Prostate gland (tissue), 2 donors: ENCODE data around the gene TRPV6. TPM values are rescaled to one million over a fixed set of nuclear protein-coding genes. Genes with fewer than 3 reads are reported as not detected.
A peak's percentile ranks its signal among the peaks of the same experiment; 100 is the strongest.

ENCODE experiments used
- DNase-seq: peaks from one replicate; pipeline ENCODE4 v3.0.0-alpha.2; 2019; ENCODE audit warnings: low spot score
- H3K27ac ChIP-seq, 2 donors: fragments of 200-600 bp; sonication (generic); 2 replicates each; pipeline ENCODE4 v1.5.1; 2017 to 2019
- H3K27me3 ChIP-seq: fragments of 200-600 bp; sonication (generic); replicated peaks from 2 replicates; pipeline ENCODE4 v1.5.1; 2019; ENCODE audit not compliant: insufficient read depth
- H3K36me3 ChIP-seq, 2 donors: fragments of 200-600 bp; sonication (generic); 1 replicate in 1 of 2; 2 replicates in 1 of 2; pipeline versions ENCODE4 v1.5.1 to v1.8.1; 2017 to 2019
- H3K4me1 ChIP-seq: fragments of 200-600 bp; sonication (generic); replicated peaks from 2 replicates; pipeline ENCODE4 v1.5.1; 2019
- H3K4me3 ChIP-seq, 2 donors: fragments of 200-600 bp; sonication (generic); 2 replicates each; pipeline ENCODE4 v1.5.1; 2017 to 2019
- H3K9me3 ChIP-seq: fragments of 200-600 bp; sonication (generic); 2 replicates; pipeline ENCODE4 v1.5.1; 2017
- POLR2A ChIP-seq: fragments of 450-650 bp; IDR thresholded peaks from one replicate; pipeline ENCODE4 v1.6.1; 2016; ENCODE audit warnings: antibody characterized with exemption, mild to moderate bottlenecking
- POLR2AphosphoS5 ChIP-seq: sonication (generic); formaldehyde crosslinking; IDR thresholded peaks from one replicate; pipeline ENCODE4 v1.6.1; 2017; ENCODE audit warnings: antibody characterized with exemption
- WGBS: methylation state at CpG from one replicate; pipeline ENCODE4 v1.1.5; 2018; 5-methylcytosine and 5-hydroxymethylcytosine counted together
- intact Hi-C: fragments of 100-400 bp; cut with DNase I; formaldehyde crosslinking; loops from one replicate; pipeline ENCODE4 v1.14.2; 2022
- total RNA-seq, 2 donors: library from RNA; depleted of rRNA; stranded (reverse); fragments of >200 nt; gene quantifications; one replicate each; pipeline ENCODE4 v1.1.0, GENCODE V29; 2016
- TF ChIP-seq, protein P1 (sequence below), 4 experiments: fragments of 200-600 bp in 2 of 4; fragments of 450-650 bp in 2 of 4; sonication (generic) in 2 of 4; IDR thresholded peaks; 1 replicate in 3 of 4; 2 replicates in 1 of 4; pipeline ENCODE4 v1.5.1; 2016 to 2019; ENCODE audit warnings: antibody characterized with exemption in 4 of 4, mild to moderate bottlenecking in 2 of 4, moderate library complexity in 2 of 4

Gene TRPV6
- total RNA-seq, 2 donors from 2014 or later: 47.0 to 82.0 TPM

DNA sequence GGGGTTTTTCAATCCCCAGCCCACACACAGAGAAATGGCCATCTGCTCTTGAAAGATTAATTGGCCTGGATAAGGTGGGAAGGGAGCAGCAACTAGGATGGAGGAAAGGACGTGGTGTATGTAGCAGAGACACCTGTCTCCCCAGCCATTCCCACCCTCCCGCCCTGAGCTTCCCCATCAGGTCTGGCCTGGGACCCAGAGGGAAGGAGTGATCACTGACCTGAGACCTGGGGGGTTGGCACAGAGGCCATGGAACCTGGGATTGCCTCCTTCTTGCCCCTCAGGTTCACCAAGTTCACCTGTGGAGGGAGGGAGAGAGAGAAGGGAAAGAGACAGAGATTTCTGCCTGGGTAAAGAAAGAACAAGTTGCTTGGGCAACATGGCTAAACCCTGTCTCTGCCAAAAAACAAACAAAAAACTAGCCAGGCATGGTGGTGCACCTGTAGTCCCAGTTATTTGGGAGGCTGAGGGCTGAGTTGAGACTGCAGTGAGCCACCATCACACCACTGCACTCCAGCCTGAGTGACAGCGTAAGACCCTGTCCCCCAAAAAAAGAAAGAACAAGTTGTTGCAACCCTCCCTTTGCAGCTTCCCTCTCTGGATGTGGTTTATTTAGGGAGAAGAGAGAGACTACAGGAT lies 11.3 kb upstream of the TRPV6 start:
- no peaks in the 10 kb centered on the region for H3K9me3 ChIP-seq
- TF ChIP-seq POLR2A (no peak), POLR2AphosphoS5 (no peak)
- TF ChIP-seq, protein P1, sequence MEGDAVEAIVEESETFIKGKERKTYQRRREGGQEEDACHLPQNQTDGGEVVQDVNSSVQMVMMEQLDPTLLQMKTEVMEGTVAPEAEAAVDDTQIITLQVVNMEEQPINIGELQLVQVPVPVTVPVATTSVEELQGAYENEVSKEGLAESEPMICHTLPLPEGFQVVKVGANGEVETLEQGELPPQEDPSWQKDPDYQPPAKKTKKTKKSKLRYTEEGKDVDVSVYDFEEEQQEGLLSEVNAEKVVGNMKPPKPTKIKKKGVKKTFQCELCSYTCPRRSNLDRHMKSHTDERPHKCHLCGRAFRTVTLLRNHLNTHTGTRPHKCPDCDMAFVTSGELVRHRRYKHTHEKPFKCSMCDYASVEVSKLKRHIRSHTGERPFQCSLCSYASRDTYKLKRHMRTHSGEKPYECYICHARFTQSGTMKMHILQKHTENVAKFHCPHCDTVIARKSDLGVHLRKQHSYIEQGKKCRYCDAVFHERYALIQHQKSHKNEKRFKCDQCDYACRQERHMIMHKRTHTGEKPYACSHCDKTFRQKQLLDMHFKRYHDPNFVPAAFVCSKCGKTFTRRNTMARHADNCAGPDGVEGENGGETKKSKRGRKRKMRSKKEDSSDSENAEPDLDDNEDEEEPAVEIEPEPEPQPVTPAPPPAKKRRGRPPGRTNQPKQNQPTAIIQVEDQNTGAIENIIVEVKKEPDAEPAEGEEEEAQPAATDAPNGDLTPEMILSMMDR (IDR thresholded peaks at IDR 0.05): no peak
- no peak overlapping the region for H3K4me3 ChIP-seq
- 82% methylated on average over 3 of the region's 3 CpGs for WGBS
- DNase-seq: no peak
- H3K36me3 ChIP-seq: no peaks in the 10 kb centered on the region
- intact Hi-C loops: no loop called here
- no peaks in the 10 kb centered on the region for H3K27me3 ChIP-seq
- H3K4me1 ChIP-seq: peaks cover 8% of the 10 kb centered on the region
- H3K27ac ChIP-seq: peak overlapping the region; percentile 46 to 71

DNA sequence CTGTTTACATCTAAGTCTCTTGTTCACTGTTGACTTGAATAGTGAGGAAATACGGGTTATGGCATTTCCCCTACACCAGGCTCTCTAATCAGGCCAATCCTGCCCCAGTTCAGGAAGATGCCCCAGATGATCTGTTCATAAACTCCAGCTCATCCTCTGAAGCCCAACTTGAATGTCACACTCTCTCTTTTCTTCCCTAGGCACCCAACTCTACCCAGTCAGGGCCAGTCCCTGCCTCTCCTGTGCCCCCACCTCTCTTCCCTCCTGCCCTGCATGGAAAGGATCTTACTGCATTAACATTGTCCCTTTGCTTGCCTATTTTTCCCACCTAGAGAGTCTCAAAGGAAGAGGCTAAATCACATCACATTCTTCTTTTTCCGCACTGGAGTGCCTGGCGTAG lies 10.6 kb upstream of the TRPV6 start:
- intact Hi-C loops: no loop called here
- WGBS: 72% methylated on average over 3 of the region's 3 CpGs
- TF ChIP-seq, protein P1 (IDR thresholded peaks at IDR 0.05): no peak
- no peak for TF ChIP-seq POLR2A
- no peak for TF ChIP-seq POLR2AphosphoS5
- Histone ChIP-seq H3K27ac (peak overlapping the region; percentile 46 to 71), H3K4me3 (no peak overlapping the region), H3K27me3 (no peaks in the 10 kb centered on the region), H3K4me1 (peaks cover 8% of the 10 kb centered on the region), H3K36me3 (no peaks in the 10 kb centered on the region), H3K9me3 (no peaks in the 10 kb centered on the region)
- DNase-seq: no peak

DNA sequence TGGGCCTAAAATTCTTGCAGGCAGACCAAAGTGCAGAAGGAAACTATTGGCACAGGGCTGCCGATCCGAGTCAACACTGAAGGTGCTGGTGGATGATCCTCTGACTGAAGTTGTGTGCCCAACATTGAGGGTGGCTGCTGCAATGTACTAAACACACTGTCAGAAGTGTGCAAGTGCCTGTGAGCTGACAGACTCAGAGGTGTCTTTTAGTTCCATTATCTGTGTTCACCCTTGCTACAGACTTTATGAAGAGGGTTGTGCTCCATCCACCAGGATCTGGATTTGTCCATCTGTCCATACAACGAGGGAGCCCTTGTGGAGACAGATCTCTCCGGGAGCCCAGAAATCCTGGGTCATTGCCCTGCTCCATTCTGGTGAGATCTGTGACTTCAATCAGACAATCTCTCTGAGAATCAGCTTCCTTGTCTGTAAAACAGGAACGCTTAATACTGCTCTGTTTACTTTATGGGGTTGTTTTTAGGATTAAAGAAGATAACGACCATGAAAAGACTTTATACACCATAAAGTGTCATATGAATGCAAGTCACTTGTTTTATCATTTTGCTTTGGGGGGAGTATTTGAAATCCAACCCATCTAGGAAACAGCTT lies 9.5 kb upstream of the TRPV6 start:
- TF ChIP-seq POLR2A (no peak), POLR2AphosphoS5 (peak; percentile 71)
- Histone ChIP-seq H3K36me3 (no peaks in the 10 kb centered on the region), H3K4me1 (peaks cover 8% of the 10 kb centered on the region), H3K27me3 (no peaks in the 10 kb centered on the region), H3K9me3 (no peaks in the 10 kb centered on the region), H3K4me3 (no peak overlapping the region), H3K27ac (peak overlapping the region; percentile 46 to 71)
- DNase-seq: no peak
- WGBS: 25% methylated on average over 6 of the region's 6 CpGs
- intact Hi-C loops: no loop called here

DNA sequence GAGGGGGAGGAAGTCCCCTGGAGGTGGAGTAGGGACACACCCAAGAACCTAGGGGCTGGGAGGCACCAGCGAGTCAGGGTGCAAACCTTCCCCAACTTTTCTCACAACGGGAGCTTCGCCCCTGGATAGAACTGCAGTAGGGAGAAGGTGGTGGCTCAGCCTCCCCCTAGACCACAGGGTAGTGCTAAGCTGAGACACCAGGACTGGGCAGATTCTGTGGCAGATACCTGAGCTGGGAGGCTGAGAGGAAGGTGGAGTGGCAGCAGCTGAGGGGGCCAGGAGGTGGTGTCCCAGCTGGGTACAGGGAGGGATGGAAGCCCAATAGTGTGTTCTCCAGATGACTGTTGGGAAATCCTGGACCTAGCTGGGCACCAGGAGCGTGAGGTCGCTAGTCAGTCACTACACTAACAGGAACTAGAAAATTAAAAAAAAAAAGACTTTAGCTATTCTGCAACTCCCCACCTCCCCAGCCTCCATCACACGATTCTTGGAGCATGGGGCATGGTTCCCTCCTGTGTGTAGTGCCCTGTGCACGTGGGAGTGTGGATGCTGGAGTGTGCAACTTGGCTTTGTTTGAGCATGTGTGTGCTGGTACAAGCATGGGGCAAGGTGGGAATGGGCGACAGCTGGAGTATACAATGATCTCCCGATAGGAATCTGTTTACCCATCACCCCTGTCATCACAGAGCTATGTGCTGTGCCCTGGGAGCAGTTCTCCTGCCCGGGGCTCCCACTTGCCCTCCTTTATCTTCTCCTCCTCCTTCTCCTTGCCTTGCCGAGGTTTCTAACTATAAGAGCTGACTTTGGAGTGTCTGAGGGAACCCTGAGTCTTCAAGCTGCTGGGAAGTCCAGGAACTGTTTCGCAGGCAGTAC lies 8.8 kb upstream of the TRPV6 start:
- DNase-seq: no peak
- 65% methylated on average over 12 of the region's 12 CpGs for WGBS
- Histone ChIP-seq H3K4me3 (no peak overlapping the region), H3K36me3 (no peaks in the 10 kb centered on the region), H3K27me3 (no peaks in the 10 kb centered on the region), H3K9me3 (no peaks in the 10 kb centered on the region), H3K4me1 (peaks cover 8% of the 10 kb centered on the region), H3K27ac (peak overlapping the region in 1 of 2 donors; percentile 71)
- no peak for TF ChIP-seq POLR2A
- TF ChIP-seq, protein P1 (IDR thresholded peaks at IDR 0.05): no peak
- no peak for TF ChIP-seq POLR2AphosphoS5
- intact Hi-C loops: no loop called here

DNA sequence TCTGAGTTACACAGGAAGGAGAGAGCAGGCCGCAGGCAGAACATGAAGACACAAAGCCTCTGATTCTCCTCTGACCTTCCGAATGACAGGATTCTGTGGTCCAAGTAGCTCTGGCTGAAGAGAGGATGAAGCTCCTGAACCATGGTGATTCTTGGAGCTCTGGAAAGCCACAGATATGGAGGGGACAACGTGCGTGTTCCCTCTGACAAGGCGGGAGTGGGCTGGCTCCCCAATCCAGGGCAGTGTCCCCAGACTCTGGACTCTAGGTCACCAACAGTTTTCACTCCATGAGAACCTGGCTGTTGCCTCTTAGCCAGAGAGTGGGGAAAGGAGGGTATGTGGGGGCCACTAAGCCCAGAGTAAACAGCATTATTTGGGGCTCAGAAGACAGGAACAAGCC lies 7.4 kb upstream of the TRPV6 start:
- H3K4me1 ChIP-seq: peaks cover 8% of the 10 kb centered on the region
- intact Hi-C loops: no loop called here
- TF ChIP-seq POLR2AphosphoS5: no peak
- TF ChIP-seq, protein P1 (IDR thresholded peaks at IDR 0.05): no peak
- TF ChIP-seq POLR2A: no peak
- 84% methylated on average over 5 of the region's 5 CpGs for WGBS
- no peaks in the 10 kb centered on the region for H3K27me3 ChIP-seq
- H3K4me3 ChIP-seq: no peak overlapping the region
- H3K9me3 ChIP-seq: no peaks in the 10 kb centered on the region
- no peak for DNase-seq
- peak overlapping the region in 1 of 2 donors; percentile 14 for H3K27ac ChIP-seq
- no peaks in the 10 kb centered on the region for H3K36me3 ChIP-seq
